H1 (cell line): ENCODE measurements around the gene KRT83. TPM values are rescaled to one million over a fixed set of nuclear protein-coding genes. Genes with fewer than 3 reads are reported as not detected.

Experiments used
- CTCF ChIA-PET: fragments of 300-600 bp; sonication (Branson Sonifier 250); formaldehyde crosslinking; loops from one replicate; lab custom pipeline; 2021; ENCODE audit not compliant: partially characterized antibody; lab: Charles Lee
- POLR2A ChIA-PET: fragments of 300-600 bp; sonication (Branson Sonifier 250); formaldehyde crosslinking; loops from one replicate; lab custom pipeline; 2021; ENCODE audit warnings: inconsistent platforms; ENCODE audit not compliant: partially characterized antibody; lab: Charles Lee
- DNase-seq, 2 experiments: peaks; one replicate each; pipeline versions ENCODE4 v3.0.0 to v3.0.0-alpha.2; 2010 to 2022; ENCODE audit warnings: low spot score in 2 of 2, low read depth in 1 of 2, mixed read lengths in 1 of 2
- FAIRE-seq: peaks from 2 replicates; lab custom pipeline; 2011; peaks lifted over from hg19 to GRCh38; lab: Jason Lieb, UNC
- H2AFZ ChIP-seq: 2 replicates; pipeline ENCODE4 v1.8.1; 2012; ENCODE audit warnings: low read length, inconsistent platforms
- H2AK5ac ChIP-seq: 2 replicates; pipeline ENCODE4 v1.6.1; 2013; ENCODE audit warnings: low read depth, low read length
- H2BK120ac ChIP-seq: replicated peaks from 2 replicates; pipeline ENCODE3; 2013; ENCODE audit warnings: low read depth, low read length, inconsistent platforms
- H2BK12ac ChIP-seq: 2 replicates; pipeline ENCODE4 v1.6.1; 2013; ENCODE audit warnings: low read depth, low read length
- H2BK15ac ChIP-seq: 2 replicates; pipeline ENCODE4 v1.6.1; 2013; ENCODE audit warnings: low read length
- H2BK20ac ChIP-seq: 2 replicates; pipeline ENCODE4 v1.6.1; 2013; ENCODE audit warnings: low read length
- H2BK5ac ChIP-seq: 2 replicates; pipeline ENCODE4 v1.6.1; 2013; ENCODE audit warnings: low read depth, low read length
- H3K14ac ChIP-seq: 2 replicates; pipeline ENCODE4 v1.6.1; 2013; ENCODE audit warnings: inconsistent platforms; ENCODE audit not compliant: insufficient read length
- H3K18ac ChIP-seq: 2 replicates; pipeline ENCODE4 v1.6.1; 2013; ENCODE audit warnings: low read length; ENCODE audit errors: extremely low read depth
- H3K23ac ChIP-seq: 2 replicates; pipeline ENCODE4 v1.6.1; 2013; ENCODE audit warnings: inconsistent platforms; ENCODE audit not compliant: insufficient read length
- H3K23me2 ChIP-seq: 2 replicates; pipeline ENCODE4 v1.6.1; 2013; ENCODE audit warnings: low read depth, low read length
- H3K27ac ChIP-seq: 2 replicates; pipeline ENCODE4 v1.6.1; 2011; ENCODE audit warnings: low read depth, low read length, inconsistent platforms
- H3K27me3 ChIP-seq, 4 experiments: replicated peaks in 1 of 4; 1 replicate in 1 of 4; 2 replicates in 3 of 4; pipeline versions ENCODE4 v1.6.1 to v1.8.1; 2011 to 2013; ENCODE audit warnings: low read length in 3 of 4, mild to moderate bottlenecking in 3 of 4, inconsistent platforms in 2 of 4, mixed read lengths in 2 of 4, moderate library complexity in 1 of 4; ENCODE audit not compliant: control insufficient read depth in 3 of 4, insufficient read depth in 3 of 4; ENCODE audit errors: extremely low read depth in 1 of 4
- H3K36me3 ChIP-seq, 4 experiments: 2 replicates each; pipeline versions ENCODE4 v1.6.1 to v1.8.1; 2011 to 2013; ENCODE audit warnings: mild to moderate bottlenecking in 4 of 4, low read length in 3 of 4, moderate library complexity in 2 of 4, control low read depth in 1 of 4, inconsistent platforms in 1 of 4; ENCODE audit not compliant: insufficient read depth in 4 of 4, control insufficient read depth in 2 of 4
- H3K4ac ChIP-seq: replicated peaks from 2 replicates; pipeline ENCODE3; 2013; ENCODE audit warnings: low read length, low read depth, mixed read lengths, inconsistent platforms; ENCODE audit not compliant: insufficient read length
- H3K4me1 ChIP-seq, 4 experiments: replicated peaks in 1 of 4; 1 replicate in 1 of 4; 2 replicates in 3 of 4; pipeline versions ENCODE4 v1.6.1 to v1.8.1; 2011 to 2013; ENCODE audit warnings: low read length in 3 of 4, inconsistent platforms in 2 of 4, mixed read lengths in 1 of 4; ENCODE audit not compliant: insufficient read depth in 4 of 4, control insufficient read depth in 3 of 4
- H3K4me2 ChIP-seq, 2 experiments: 2 replicates each; pipeline versions ENCODE4 v1.6.1 to v1.8.1; 2011 to 2013; ENCODE audit warnings: low read depth in 2 of 2, low read length in 2 of 2, control low read depth in 1 of 2, inconsistent platforms in 1 of 2, mild to moderate bottlenecking in 1 of 2; ENCODE audit not compliant: insufficient read depth in 1 of 2
- H3K4me3 ChIP-seq, 4 experiments: fragments of 200-600, 300-600 bp in 1 of 4; sonication (generic), shearing (Covaris generic), sonication (Bioruptor Twin) in 1 of 4; 2 replicates each; pipeline versions ENCODE4 v1.5.1 to v1.8.1; 2011 to 2016; ENCODE audit warnings: low read length in 4 of 4, low read depth in 3 of 4, control low read depth in 2 of 4, inconsistent platforms in 2 of 4, mild to moderate bottlenecking in 2 of 4, mixed read lengths in 1 of 4, moderate library complexity in 1 of 4; ENCODE audit not compliant: insufficient read depth in 2 of 4; ENCODE audit errors: extremely low read depth in 1 of 4
- H3K56ac ChIP-seq: replicated peaks from 2 replicates; pipeline ENCODE3; 2013; ENCODE audit warnings: low read depth, mild to moderate bottlenecking, mixed read lengths, low read length, inconsistent platforms; ENCODE audit not compliant: insufficient read length
- H3K79me1 ChIP-seq: 2 replicates; pipeline ENCODE4 v1.6.1; 2013; ENCODE audit warnings: low read depth, low read length, control low read depth
- H3K79me2 ChIP-seq, 2 experiments: 2 replicates each; pipeline versions ENCODE4 v1.6.1 to v1.8.1; 2012 to 2013; ENCODE audit warnings: low read length in 2 of 2, mild to moderate bottlenecking in 2 of 2, inconsistent platforms in 1 of 2; ENCODE audit not compliant: insufficient read depth in 2 of 2, control insufficient read depth in 1 of 2
- H3K9ac ChIP-seq, 4 experiments: replicated peaks in 1 of 4; 1 replicate in 1 of 4; 2 replicates in 3 of 4; pipeline versions ENCODE4 v1.6.1 to v1.8.1; 2011 to 2013; ENCODE audit warnings: low read depth in 3 of 4, low read length in 3 of 4, control low read depth in 2 of 4, mild to moderate bottlenecking in 2 of 4, moderate library complexity in 2 of 4, inconsistent platforms in 1 of 4; ENCODE audit errors: extremely low read depth in 1 of 4
- H3K9me3 ChIP-seq, 2 experiments: 2 replicates each; pipeline versions ENCODE4 v1.6.1 to v1.8.1; 2012 to 2013; ENCODE audit warnings: mild to moderate bottlenecking in 2 of 2, moderate library complexity in 2 of 2, control low read depth in 1 of 2, inconsistent platforms in 1 of 2, low read depth in 1 of 2, low read length in 1 of 2, mixed read lengths in 1 of 2; ENCODE audit not compliant: insufficient read depth in 2 of 2
- H4K20me1 ChIP-seq, 2 experiments: replicated peaks in 1 of 2; 2 replicates each; pipeline versions ENCODE3 to v1.8.1; 2011 to 2013; ENCODE audit warnings: inconsistent platforms in 2 of 2, low read length in 2 of 2, mild to moderate bottlenecking in 1 of 2; ENCODE audit not compliant: insufficient read depth in 2 of 2, control insufficient read depth in 1 of 2
- H4K5ac ChIP-seq: 2 replicates; pipeline ENCODE4 v1.6.1; 2013; ENCODE audit warnings: low read length, low read depth, mixed read lengths, inconsistent platforms; ENCODE audit not compliant: insufficient read length
- H4K8ac ChIP-seq: 2 replicates; pipeline ENCODE4 v1.8.0; 2013; ENCODE audit warnings: mild to moderate bottlenecking, moderate library complexity, low read length, inconsistent platforms; ENCODE audit not compliant: insufficient read depth; ENCODE audit errors: extremely low read depth
- H4K91ac ChIP-seq: replicated peaks from 2 replicates; pipeline ENCODE3; 2013; ENCODE audit warnings: low read length, mixed read lengths, inconsistent platforms; ENCODE audit not compliant: insufficient read length
- BCL11A ChIP-seq, 2 experiments: IDR thresholded peaks; one replicate each; pipeline ENCODE4 v1.6.1; 2011; ENCODE audit warnings: low read depth in 2 of 2, low read length in 2 of 2, mild to moderate bottlenecking in 2 of 2
- TAF7 ChIP-seq: optimal IDR thresholded peaks from 2 replicates; pipeline ENCODE3; 2011; ENCODE audit warnings: low read depth, mild to moderate bottlenecking, inconsistent platforms, low read length, moderate library complexity, borderline replicate concordance
- WGBS, 2 experiments: shearing (Covaris generic) in 1 of 2; methylation state at CpG; one replicate each; pipeline versions ENCODE4 v1.1.6 to v1.1.7; 2013 to 2015; ENCODE audit warnings: low lambda C conversion rate in 2 of 2, mixed read lengths in 2 of 2, inconsistent platforms in 1 of 2, low coverage in 1 of 2, missing lambda C conversion rate in 1 of 2; ENCODE audit not compliant: insufficient replicate concordance in 2 of 2, insufficient coverage in 1 of 2, insufficient read length in 1 of 2; ENCODE audit errors: extremely low coverage in 1 of 2, missing lambda C conversion rate in 1 of 2; 5-methylcytosine and 5-hydroxymethylcytosine counted together
- polyA plus RNA-seq, 7 experiments: library from polyadenylated mRNA; depleted of rRNA in 3 of 7; stranded (reverse) in 5 of 7; unstranded in 2 of 7; fragments of >200 nt in 5 of 7; fragments of 200-250 nt in 2 of 7; gene quantifications; 1 replicate in 5 of 7; 2 replicates in 1 of 7; 4 replicates in 1 of 7; pipeline versions ENCODE4 v1.2.1 to v1.2.3, GENCODE V29; 2011 to 2013; ENCODE audit warnings: missing spikeins in 2 of 7, mixed read lengths in 2 of 7
- total RNA-seq: library from RNA; stranded (reverse); fragmentation: NEBNext Ultra II Directional; extraction: Animal tissue kit (Norgen Biotek cat#: 25700); gene quantifications from 2 replicates; pipeline ENCODE4 v1.2.1, GENCODE V29; 2021

KRT83 gene
- total and polyA plus RNA-seq, 2 of the 8 experiments (the other 6 are each of a cell fraction or from before 2014, with no cell fraction given), result not detected

GRCh38 chr12:52316290-52316689 is 4.9 kb downstream of the KRT83 start:
- Histone ChIP-seq H2BK20ac (no peak overlapping the region), H3K36me3 (no peaks in the 10 kb centered on the region), H3K79me1 (no peaks in the 10 kb centered on the region), H3K23me2 (peaks cover 1% of the 10 kb centered on the region; the same call in 1 of the 2 replicates), H2BK120ac (no peak overlapping the region), H3K9me3 (no peaks in the 10 kb centered on the region; a peak in 1 of 4 replicates), H3K23ac (no peak overlapping the region), H3K79me2 (no peaks in the 10 kb centered on the region), H3K27ac (no peak overlapping the region), H4K20me1 (no peaks in the 10 kb centered on the region), H3K4me1 (no peaks in the 10 kb centered on the region), H4K8ac (no peak overlapping the region), H3K4me3 (no peak overlapping the region), H2BK15ac (no peak overlapping the region), H2BK12ac (no peak overlapping the region), H2BK5ac (no peak overlapping the region), H4K91ac (no peak overlapping the region), H3K14ac (no peak overlapping the region), H3K18ac (no peak overlapping the region), H4K5ac (no peak overlapping the region), H3K9ac (no peak overlapping the region), H3K56ac (no peak overlapping the region), H3K4me2 (no peak overlapping the region), H2AFZ (no peak overlapping the region), H2AK5ac (no peak overlapping the region), H3K27me3 (peaks cover 0 to 3% (median 0%) of the 10 kb centered on the region in 4 experiments; a peak in 2 of 7 replicates), H3K4ac (no peak overlapping the region)
- no peak for FAIRE-seq
- DNase-seq, result no peak
- WGBS, 2 experiments, result 83% methylated on average over 9 of the region's 9 CpGs; no CpG with 5 or more reads in 1 of the 2 experiments
- ChIA-PET CTCF (interaction anchor here (0.6 to 19.8 kb wide), 28 partner anchors 6 to 582 kb away, joined by 3 to 353 read pairs (median 4); partner anchors contain the start of genes KRT83 and KRT85), POLR2A (no interaction called here)
- TF ChIP-seq BCL11A (IDR thresholded peaks at IDR 0.05; ENCODE audit: low read depth in 2 of 2, low read length in 2 of 2) (no peak), TAF7 (no peak)
